ENCODE results near the gene DCDC2C.
A peak's percentile ranks its signal among the peaks of the same experiment; 100 is the strongest.

The DCDC2C gene

DNA sequence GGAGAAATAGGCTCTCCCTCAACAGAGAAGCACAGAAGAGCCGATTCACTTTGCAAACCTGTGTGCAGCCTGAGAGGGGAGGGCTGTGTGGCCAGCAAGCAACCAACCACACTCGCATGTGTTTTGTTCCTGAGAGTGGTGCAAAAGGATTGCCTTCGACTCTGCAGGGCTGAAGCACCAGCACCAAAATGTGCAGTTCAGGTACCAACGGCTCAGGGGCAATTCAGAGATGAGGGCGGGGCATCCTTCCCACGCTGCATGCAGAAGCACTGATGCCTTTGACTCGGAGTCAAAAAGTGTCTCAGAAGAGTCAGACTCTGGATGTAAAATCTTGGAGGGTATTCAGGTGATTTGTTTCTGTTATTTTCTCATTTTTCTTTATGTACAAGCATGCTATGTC lies 55.5 kb downstream of the DCDC2C start:
- ATAC-seq (ENCODE audit: low read depth) (no peak), DNase-seq (ENCODE audit: low spot score) (no peak)
- TF ChIP-seq, protein P1, sequence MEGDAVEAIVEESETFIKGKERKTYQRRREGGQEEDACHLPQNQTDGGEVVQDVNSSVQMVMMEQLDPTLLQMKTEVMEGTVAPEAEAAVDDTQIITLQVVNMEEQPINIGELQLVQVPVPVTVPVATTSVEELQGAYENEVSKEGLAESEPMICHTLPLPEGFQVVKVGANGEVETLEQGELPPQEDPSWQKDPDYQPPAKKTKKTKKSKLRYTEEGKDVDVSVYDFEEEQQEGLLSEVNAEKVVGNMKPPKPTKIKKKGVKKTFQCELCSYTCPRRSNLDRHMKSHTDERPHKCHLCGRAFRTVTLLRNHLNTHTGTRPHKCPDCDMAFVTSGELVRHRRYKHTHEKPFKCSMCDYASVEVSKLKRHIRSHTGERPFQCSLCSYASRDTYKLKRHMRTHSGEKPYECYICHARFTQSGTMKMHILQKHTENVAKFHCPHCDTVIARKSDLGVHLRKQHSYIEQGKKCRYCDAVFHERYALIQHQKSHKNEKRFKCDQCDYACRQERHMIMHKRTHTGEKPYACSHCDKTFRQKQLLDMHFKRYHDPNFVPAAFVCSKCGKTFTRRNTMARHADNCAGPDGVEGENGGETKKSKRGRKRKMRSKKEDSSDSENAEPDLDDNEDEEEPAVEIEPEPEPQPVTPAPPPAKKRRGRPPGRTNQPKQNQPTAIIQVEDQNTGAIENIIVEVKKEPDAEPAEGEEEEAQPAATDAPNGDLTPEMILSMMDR (IDR thresholded peaks at IDR 0.05; ENCODE audit: poor library complexity, severe bottlenecking), result no peak
- H3K27me3 ChIP-seq (ENCODE audit: insufficient read depth, poor library complexity, severe bottlenecking), result peaks cover 3% of the 10 kb centered on the region
- peaks cover 4% of the 10 kb centered on the region for H3K9me3 ChIP-seq (ENCODE audit: severe bottlenecking)
- no peaks in the 10 kb centered on the region for H3K36me3 ChIP-seq (ENCODE audit: low read depth)
- H3K4me1 ChIP-seq (ENCODE audit: insufficient read depth, poor library complexity, severe bottlenecking), result no peaks in the 10 kb centered on the region
- no peak overlapping the region for H3K4me3 ChIP-seq (ENCODE audit: severe bottlenecking)
- no peak overlapping the region for H3K27ac ChIP-seq (ENCODE audit: poor library complexity, severe bottlenecking)

DNA sequence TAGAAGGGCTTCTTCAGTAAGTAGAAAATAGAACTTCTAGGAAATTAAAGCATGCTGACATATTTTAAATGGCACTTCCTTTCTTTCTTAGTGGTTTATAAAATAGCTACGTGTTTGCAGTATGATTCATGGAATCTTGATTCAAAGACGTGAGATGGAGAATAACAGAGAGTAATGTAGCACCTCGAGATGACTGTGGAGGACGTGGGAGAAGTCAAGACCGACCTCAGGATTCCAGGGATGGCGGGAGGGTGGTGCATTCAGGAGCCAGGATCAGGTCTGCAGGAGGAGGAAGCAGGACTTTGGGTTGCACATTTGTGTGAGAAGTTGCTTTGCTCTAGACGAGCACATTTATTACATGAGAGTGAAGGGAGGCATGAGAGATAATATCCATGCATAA lies 56.0 kb downstream of the DCDC2C start:
- DNase-seq (ENCODE audit: low spot score) (no peak), ATAC-seq (ENCODE audit: low read depth) (peak; percentile 65; the same call in 1 of the 3 replicates)
- H3K27me3 ChIP-seq (ENCODE audit: insufficient read depth, poor library complexity, severe bottlenecking), result peaks cover 7% of the 10 kb centered on the region
- TF ChIP-seq, protein P1 (IDR thresholded peaks at IDR 0.05; ENCODE audit: poor library complexity, severe bottlenecking), result no peak
- no peaks in the 10 kb centered on the region for H3K36me3 ChIP-seq (ENCODE audit: low read depth)
- H3K4me3 ChIP-seq (ENCODE audit: severe bottlenecking), result no peak overlapping the region
- no peaks in the 10 kb centered on the region for H3K4me1 ChIP-seq (ENCODE audit: insufficient read depth, poor library complexity, severe bottlenecking)
- no peak overlapping the region for H3K27ac ChIP-seq (ENCODE audit: poor library complexity, severe bottlenecking)
- peaks cover 4% of the 10 kb centered on the region for H3K9me3 ChIP-seq (ENCODE audit: severe bottlenecking)

DNA sequence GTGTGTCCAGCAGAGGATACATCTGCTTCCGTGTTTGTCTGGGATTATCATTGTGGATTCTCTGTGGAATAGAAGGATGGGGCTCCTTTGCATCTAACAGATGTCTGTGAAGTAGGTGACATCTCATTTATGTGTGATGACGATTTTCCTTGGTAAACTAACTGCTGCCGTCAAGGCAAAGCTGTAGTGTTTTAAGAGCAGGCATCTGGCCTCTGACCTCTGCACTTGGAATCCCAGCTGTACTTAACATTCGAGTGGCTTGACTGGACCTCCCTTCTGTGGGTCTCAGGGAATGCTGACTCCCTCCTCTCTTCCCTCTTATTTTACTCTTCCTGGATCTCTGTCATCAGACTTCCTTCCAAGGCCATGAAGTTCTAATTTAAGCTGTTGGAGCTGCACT lies 56.4 kb downstream of the DCDC2C start:
- Histone ChIP-seq H3K9me3 (ENCODE audit: severe bottlenecking) (peaks cover 4% of the 10 kb centered on the region), H3K4me3 (ENCODE audit: severe bottlenecking) (no peak overlapping the region), H3K27ac (ENCODE audit: poor library complexity, severe bottlenecking) (no peak overlapping the region), H3K36me3 (ENCODE audit: low read depth) (no peaks in the 10 kb centered on the region), H3K27me3 (ENCODE audit: insufficient read depth, poor library complexity, severe bottlenecking) (peaks cover 7% of the 10 kb centered on the region), H3K4me1 (ENCODE audit: insufficient read depth, poor library complexity, severe bottlenecking) (no peaks in the 10 kb centered on the region)
- DNase-seq (ENCODE audit: low spot score) (no peak), ATAC-seq (ENCODE audit: low read depth) (no peak)
- TF ChIP-seq, protein P1 (IDR thresholded peaks at IDR 0.05; ENCODE audit: poor library complexity, severe bottlenecking), result no peak

DNA sequence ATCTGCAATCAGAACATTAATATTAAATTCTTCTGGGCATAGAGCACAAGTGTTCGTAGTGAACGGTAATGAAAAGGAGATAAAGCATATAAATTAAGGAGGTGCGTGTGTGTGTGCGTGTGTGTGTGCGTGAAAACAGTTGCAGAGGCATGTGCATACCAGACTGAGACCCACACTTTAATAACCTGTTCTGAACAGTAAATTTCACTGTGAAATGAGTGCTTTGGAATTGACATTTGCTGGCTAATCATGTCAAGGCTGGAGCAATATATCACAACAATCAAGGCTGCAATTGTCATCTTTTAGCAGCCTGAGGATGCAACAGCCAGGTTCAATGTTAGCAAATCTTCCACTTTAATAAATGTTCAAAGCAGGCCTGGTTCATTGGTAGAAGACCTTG lies 57.9 kb downstream of the DCDC2C start:
- Histone ChIP-seq H3K36me3 (ENCODE audit: low read depth) (no peaks in the 10 kb centered on the region), H3K4me3 (ENCODE audit: severe bottlenecking) (no peak overlapping the region), H3K27me3 (ENCODE audit: insufficient read depth, poor library complexity, severe bottlenecking) (peaks cover 7% of the 10 kb centered on the region), H3K9me3 (ENCODE audit: severe bottlenecking) (no peaks in the 10 kb centered on the region), H3K27ac (ENCODE audit: poor library complexity, severe bottlenecking) (no peak overlapping the region), H3K4me1 (ENCODE audit: insufficient read depth, poor library complexity, severe bottlenecking) (no peaks in the 10 kb centered on the region)
- DNase-seq (ENCODE audit: low spot score), result no peak
- no peak for ATAC-seq (ENCODE audit: low read depth)
- TF ChIP-seq, protein P1 (IDR thresholded peaks at IDR 0.05; ENCODE audit: poor library complexity, severe bottlenecking), result no peak

DNA sequence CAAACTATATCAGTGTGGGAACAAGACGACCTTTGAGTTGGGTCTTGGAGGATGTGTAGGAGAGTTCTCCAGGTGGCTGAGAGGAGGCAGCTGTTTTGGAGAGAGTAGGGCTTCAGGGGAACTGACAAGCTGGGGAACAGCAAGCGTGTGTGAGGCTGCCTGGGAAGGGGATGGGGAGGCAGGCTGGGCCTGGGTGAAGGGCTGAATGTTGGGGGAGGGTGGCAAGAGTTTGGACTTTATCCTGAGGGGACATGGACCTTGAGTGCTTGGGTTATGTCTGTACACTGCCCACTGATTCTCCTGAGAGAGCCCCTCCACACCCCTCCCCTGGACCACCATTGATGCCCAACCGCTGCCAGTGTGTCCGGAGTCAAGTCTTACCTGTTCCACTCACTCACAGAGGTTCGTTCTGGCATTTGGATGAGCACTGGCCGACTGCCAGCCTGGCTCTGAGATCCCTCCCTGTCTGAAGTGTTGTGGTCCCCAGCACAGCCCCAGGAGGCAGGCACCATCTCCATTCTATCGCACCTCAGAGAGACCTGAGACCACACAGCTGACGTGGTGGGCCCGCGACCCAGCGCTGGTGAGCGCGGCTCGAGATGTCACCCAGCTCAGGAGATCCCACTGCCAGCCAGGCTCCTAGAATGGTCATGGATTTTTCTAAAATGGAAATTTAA lies 59.5 kb downstream of the DCDC2C start:
- H3K4me3 ChIP-seq (ENCODE audit: severe bottlenecking), result no peak overlapping the region
- H3K36me3 ChIP-seq (ENCODE audit: low read depth), result no peaks in the 10 kb centered on the region
- TF ChIP-seq, protein P1 (IDR thresholded peaks at IDR 0.05; ENCODE audit: poor library complexity, severe bottlenecking), result no peak
- H3K27ac ChIP-seq (ENCODE audit: poor library complexity, severe bottlenecking), result no peak overlapping the region
- no peak for DNase-seq (ENCODE audit: low spot score)
- no peak for ATAC-seq (ENCODE audit: low read depth)
- H3K27me3 ChIP-seq (ENCODE audit: insufficient read depth, poor library complexity, severe bottlenecking), result peaks cover 7% of the 10 kb centered on the region
- no peaks in the 10 kb centered on the region for H3K9me3 ChIP-seq (ENCODE audit: severe bottlenecking)
- H3K4me1 ChIP-seq (ENCODE audit: insufficient read depth, poor library complexity, severe bottlenecking), result no peaks in the 10 kb centered on the region
